ENCODE results near the gene LRG1.

LRG1 gene

GRCh38 chr19:4577020-4577782 is 37.4 kb upstream of the LRG1 start:
- no peaks in the 10 kb centered on the region for H3K36me3 ChIP-seq (ENCODE audit: control insufficient read depth in 2 of 2, insufficient read depth in 1 of 2, low read length in 2 of 2)
- no peaks in the 10 kb centered on the region for H3K9me3 ChIP-seq (ENCODE audit: control insufficient read depth, insufficient read depth, low read depth, low read length)
- peaks cover 4% of the 10 kb centered on the region for H3K4me1 ChIP-seq (ENCODE audit: control insufficient read depth, insufficient read depth, low read length)
- POLR2A ChIA-PET: interaction anchor here (0.7 to 1.5 kb wide), 3 partner anchors 7 to 365 kb away, joined by 3 to 10 read pairs (median 4); no protein-coding TSS in a partner anchor
- no peak overlapping the region for H3K4me3 ChIP-seq (ENCODE audit: low read depth, low read length)
- no peak overlapping the region for H3K27ac ChIP-seq (ENCODE audit: extremely low read depth, low read depth, low read length)
- CTCF ChIA-PET: interaction anchor here (0.6 to 3.7 kb wide), 18 partner anchors 8 to 214 kb away, joined by 3 to 46 read pairs (median 6); partner anchors contain the start of genes FEM1A, PLIN5, SEMA6B and SH3GL1
- TF ChIP-seq OSR2 (tag by site-specific recombination; IDR thresholded peaks at IDR 0.05) (no peak), ZIC2 (tag by site-specific recombination; IDR thresholded peaks at IDR 0.05) (no peak), ATF2 (tag by site-specific recombination; IDR thresholded peaks at IDR 0.05; ENCODE audit: low read depth) (no peak), CTCF (tag by site-specific recombination; IDR thresholded peaks at IDR 0.05) (0 out of 2 replicates have a peak, but pooled peaks have one; percentile 14), ZNF132 (tag by site-specific recombination; IDR thresholded peaks at IDR 0.05; ENCODE audit: borderline replicate concordance) (no peak), ZSCAN4 (tag by site-specific recombination; IDR thresholded peaks at IDR 0.05) (no peak), ZBTB21 (tag by site-specific recombination; IDR thresholded peaks at IDR 0.05) (no peak), FEZF1 (tag by site-specific recombination; IDR thresholded peaks at IDR 0.05) (no peak), ZEB2 (tag by site-specific recombination; IDR thresholded peaks at IDR 0.05) (0 out of 2 replicates have a peak, but pooled peaks have one; percentile 13), TCF7L2 (IDR thresholded peaks at IDR 0.05; ENCODE audit: borderline replicate concordance, low read depth, low read length) (no peak), ZNF423 (tag by site-specific recombination; IDR thresholded peaks at IDR 0.05) (no peak), ZNF843 (tag by site-specific recombination; IDR thresholded peaks at IDR 0.05) (no peak), ZNF266 (tag by site-specific recombination; IDR thresholded peaks at IDR 0.05; ENCODE audit: low read depth) (no peak), PRDM1 (tag by site-specific recombination; IDR thresholded peaks at IDR 0.05) (no peak), ZBTB26 (tag by site-specific recombination; optimal IDR thresholded peaks at IDR 0.05) (no peak), TSHZ1 (tag by site-specific recombination; IDR thresholded peaks at IDR 0.05; ENCODE audit: borderline replicate concordance) (no peak), SP3 (tag by site-specific recombination; IDR thresholded peaks at IDR 0.05) (peak; percentile 81), GFI1B (tag by site-specific recombination; IDR thresholded peaks at IDR 0.05) (no peak), ZNF473 (tag by site-specific recombination; IDR thresholded peaks at IDR 0.05) (no peak), ZNF48 (tag by site-specific recombination; IDR thresholded peaks at IDR 0.05) (no peak), ZBTB49 (tag by site-specific recombination; IDR thresholded peaks at IDR 0.05; ENCODE audit: low read depth) (no peak), ZNF223 (tag by site-specific recombination; IDR thresholded peaks at IDR 0.05) (no peak), KLF17 (tag by site-specific recombination; IDR thresholded peaks at IDR 0.05) (no peak), ZNF549 (tag by site-specific recombination; IDR thresholded peaks at IDR 0.05) (no peak), ZNF792 (tag by site-specific recombination; IDR thresholded peaks at IDR 0.05) (no peak)
